Astrocyte (in vitro differentiated cells and primary cell): Measurements from ENCODE around the gene CCDC181. TPM values are rescaled to one million over a fixed set of nuclear protein-coding genes. Genes with fewer than 3 reads are reported as not detected.
"Not testable (repeated sequence)": the region's sequence is repeated elsewhere in the genome, so short reads cannot be mapped to it uniquely, and the experiment has no call there.

Experiments used
- DNase-seq: peaks from one replicate; pipeline ENCODE4 v3.0.0-alpha.2; 2010; ENCODE audit warnings: low read depth
- FAIRE-seq: peaks from 2 replicates; lab custom pipeline; 2011; peaks lifted over from hg19 to GRCh38; lab: Jason Lieb, UNC
- H2AFZ ChIP-seq: 2 replicates; pipeline ENCODE4 v1.6.0; 2012; ENCODE audit warnings: low read depth, low read length, inconsistent platforms
- H3K27ac ChIP-seq: 2 replicates; pipeline ENCODE4 v1.5.1; 2011; ENCODE audit warnings: low read depth, low read length, inconsistent platforms
- H3K27me3 ChIP-seq: 2 replicates; pipeline ENCODE4 v1.6.0; 2011; ENCODE audit warnings: low read length, inconsistent platforms; ENCODE audit not compliant: insufficient read depth
- H3K36me3 ChIP-seq: 2 replicates; pipeline ENCODE4 v1.5.1; 2011; ENCODE audit warnings: low read length, inconsistent platforms; ENCODE audit not compliant: insufficient read depth
- H3K4me1 ChIP-seq: 2 replicates; pipeline ENCODE4 v1.5.1; 2011; ENCODE audit warnings: low read length, inconsistent platforms; ENCODE audit not compliant: insufficient read depth
- H3K4me2 ChIP-seq: 2 replicates; pipeline ENCODE4 v1.6.0; 2012; ENCODE audit warnings: low read length, inconsistent platforms
- H3K4me3 ChIP-seq: 2 replicates; pipeline ENCODE4 v1.5.1; 2011; ENCODE audit warnings: low read depth, mild to moderate bottlenecking, low read length, inconsistent platforms; ENCODE audit not compliant: insufficient read depth
- H3K79me2 ChIP-seq: 2 replicates; pipeline ENCODE4 v1.6.0; 2012; ENCODE audit warnings: mild to moderate bottlenecking, low read length, inconsistent platforms; ENCODE audit not compliant: insufficient read depth
- H3K9ac ChIP-seq: 2 replicates; pipeline ENCODE4 v1.6.0; 2012; ENCODE audit warnings: mild to moderate bottlenecking, low read length, inconsistent platforms
- H3K9me3 ChIP-seq: 2 replicates; pipeline ENCODE4 v1.5.1; 2012; ENCODE audit warnings: low read depth, mild to moderate bottlenecking, low read length, inconsistent platforms; ENCODE audit not compliant: insufficient read depth
- H4K20me1 ChIP-seq: 2 replicates; pipeline ENCODE4 v1.6.0; 2012; ENCODE audit warnings: low read length, inconsistent platforms; ENCODE audit not compliant: insufficient read depth
- H3K27ac Mint-ChIP-seq: one replicate; pipeline ENCODE4 v1.8.0; 2021; ENCODE audit warnings: mild to moderate bottlenecking, mixed read lengths; ENCODE audit not compliant: unreplicated experiment
- H3K27me3 Mint-ChIP-seq: one replicate; pipeline ENCODE4 v1.8.0; 2021; ENCODE audit warnings: low read depth, mixed read lengths; ENCODE audit not compliant: unreplicated experiment
- H3K36me3 Mint-ChIP-seq: one replicate; pipeline ENCODE4 v1.8.0; 2021; ENCODE audit warnings: low read depth, mixed read lengths; ENCODE audit not compliant: unreplicated experiment
- H3K4me1 Mint-ChIP-seq: one replicate; pipeline ENCODE4 v1.8.0; 2021; ENCODE audit warnings: low read depth, mixed read lengths; ENCODE audit not compliant: unreplicated experiment
- H3K4me3 Mint-ChIP-seq: one replicate; pipeline ENCODE4 v1.8.0; 2021; ENCODE audit warnings: mild to moderate bottlenecking, moderate library complexity, mixed read lengths; ENCODE audit not compliant: unreplicated experiment
- H3K9me3 Mint-ChIP-seq: one replicate; pipeline ENCODE4 v1.8.0; 2021; ENCODE audit warnings: mild to moderate bottlenecking, mixed read lengths; ENCODE audit not compliant: unreplicated experiment
- EZH2 ChIP-seq: IDR thresholded peaks from 2 replicates; pipeline ENCODE4 v1.6.1; 2012; ENCODE audit warnings: mild to moderate bottlenecking, low read length, inconsistent platforms; ENCODE audit not compliant: insufficient read depth
- total RNA-seq: library from RNA; stranded (reverse); gene quantifications from 2 replicates; pipeline ENCODE4 v1.2.1, GENCODE V29; 2021
- TF ChIP-seq, protein P1 (sequence below): IDR thresholded peaks from 2 replicates; pipeline ENCODE4 v1.5.1; 2011; ENCODE audit warnings: low read depth, mild to moderate bottlenecking, inconsistent platforms, low read length, moderate library complexity; ENCODE audit not compliant: insufficient read depth

Gene CCDC181
- total RNA-seq, 1 donor from 2014 or later, result 1.5 TPM

DNA sequence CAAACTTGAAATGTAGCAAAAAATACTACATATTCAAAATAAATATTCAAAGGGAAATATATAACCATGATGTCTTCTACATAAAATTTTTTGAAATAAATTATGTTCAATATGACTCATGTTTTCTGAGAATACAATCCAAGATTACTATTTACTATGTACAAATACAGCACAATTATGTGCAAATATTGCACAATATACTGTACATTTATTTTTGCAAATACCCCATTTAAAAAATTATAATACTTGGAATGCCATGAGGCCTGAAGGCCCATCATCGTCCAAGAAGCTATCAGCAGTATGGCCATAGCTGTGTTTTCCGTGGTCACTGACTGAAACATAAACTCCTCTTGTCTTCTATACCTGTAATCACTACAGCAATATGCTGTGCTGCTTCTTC lies 12.3 kb downstream of the CCDC181 start:
- no peak overlapping the region for H3K4me3 Mint-ChIP-seq
- H3K36me3 ChIP-seq, result no peaks in the 10 kb centered on the region
- no peak for FAIRE-seq

DNA sequence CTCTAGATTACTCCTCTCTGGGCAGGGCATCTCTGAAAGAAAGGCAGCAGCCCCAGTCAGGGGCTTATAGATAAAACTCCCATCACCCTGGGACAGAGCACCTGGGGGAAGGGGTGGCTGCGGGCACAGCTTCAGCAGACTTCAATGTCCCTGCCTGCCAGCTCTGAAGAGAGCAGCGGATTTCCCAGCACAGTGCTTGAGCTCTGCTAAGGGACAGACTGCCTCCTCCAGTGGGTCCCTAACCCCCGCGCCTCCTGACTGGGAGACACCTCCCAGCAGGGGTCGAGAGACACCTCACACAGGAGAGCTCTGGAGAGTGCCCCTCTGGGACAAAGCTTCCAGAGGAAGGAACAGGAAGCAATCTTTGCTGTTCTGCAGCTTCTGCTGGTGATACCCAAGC lies 18.9 kb downstream of the CCDC181 start:
- H3K79me2 ChIP-seq, H4K20me1 ChIP-seq, H3K4me3 Mint-ChIP-seq, H3K9me3 ChIP-seq, H3K9ac ChIP-seq, H3K4me1 Mint-ChIP-seq, H3K36me3 Mint-ChIP-seq, H3K27me3 ChIP-seq, DNase-seq, H3K36me3 ChIP-seq, H3K4me2 ChIP-seq, FAIRE-seq, H2AFZ ChIP-seq, H3K27me3 Mint-ChIP-seq, H3K27ac Mint-ChIP-seq, H3K4me3 ChIP-seq, H3K27ac ChIP-seq, H3K4me1 ChIP-seq: not testable (repeated sequence)
- peaks cover 29% of the 10 kb centered on the region for H3K9me3 Mint-ChIP-seq

More for the DNA sequence above, 12.3 kb downstream of the CCDC181 start:
- H3K27me3 ChIP-seq, result no peaks in the 10 kb centered on the region
- DNase-seq, result no peak
- H3K4me1 ChIP-seq, result no peaks in the 10 kb centered on the region
- no peaks in the 10 kb centered on the region for H3K9me3 ChIP-seq
- H3K4me3 ChIP-seq, result no peak overlapping the region
- H4K20me1 ChIP-seq, result no peaks in the 10 kb centered on the region
- no peaks in the 10 kb centered on the region for H3K79me2 ChIP-seq
- Mint-ChIP-seq H3K4me1 (no peaks in the 10 kb centered on the region), H3K9me3 (peaks cover 11% of the 10 kb centered on the region), H3K27ac (no peak overlapping the region), H3K36me3 (peaks cover 3% of the 10 kb centered on the region), H3K27me3 (no peaks in the 10 kb centered on the region)
- H3K27ac ChIP-seq, result no peak overlapping the region
- H2AFZ ChIP-seq, result no peak overlapping the region
- H3K4me2 ChIP-seq, result no peak overlapping the region
- TF ChIP-seq, protein P1, sequence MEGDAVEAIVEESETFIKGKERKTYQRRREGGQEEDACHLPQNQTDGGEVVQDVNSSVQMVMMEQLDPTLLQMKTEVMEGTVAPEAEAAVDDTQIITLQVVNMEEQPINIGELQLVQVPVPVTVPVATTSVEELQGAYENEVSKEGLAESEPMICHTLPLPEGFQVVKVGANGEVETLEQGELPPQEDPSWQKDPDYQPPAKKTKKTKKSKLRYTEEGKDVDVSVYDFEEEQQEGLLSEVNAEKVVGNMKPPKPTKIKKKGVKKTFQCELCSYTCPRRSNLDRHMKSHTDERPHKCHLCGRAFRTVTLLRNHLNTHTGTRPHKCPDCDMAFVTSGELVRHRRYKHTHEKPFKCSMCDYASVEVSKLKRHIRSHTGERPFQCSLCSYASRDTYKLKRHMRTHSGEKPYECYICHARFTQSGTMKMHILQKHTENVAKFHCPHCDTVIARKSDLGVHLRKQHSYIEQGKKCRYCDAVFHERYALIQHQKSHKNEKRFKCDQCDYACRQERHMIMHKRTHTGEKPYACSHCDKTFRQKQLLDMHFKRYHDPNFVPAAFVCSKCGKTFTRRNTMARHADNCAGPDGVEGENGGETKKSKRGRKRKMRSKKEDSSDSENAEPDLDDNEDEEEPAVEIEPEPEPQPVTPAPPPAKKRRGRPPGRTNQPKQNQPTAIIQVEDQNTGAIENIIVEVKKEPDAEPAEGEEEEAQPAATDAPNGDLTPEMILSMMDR, result no peak
- no peak for TF ChIP-seq EZH2
- H3K9ac ChIP-seq, result no peak overlapping the region

DNA sequence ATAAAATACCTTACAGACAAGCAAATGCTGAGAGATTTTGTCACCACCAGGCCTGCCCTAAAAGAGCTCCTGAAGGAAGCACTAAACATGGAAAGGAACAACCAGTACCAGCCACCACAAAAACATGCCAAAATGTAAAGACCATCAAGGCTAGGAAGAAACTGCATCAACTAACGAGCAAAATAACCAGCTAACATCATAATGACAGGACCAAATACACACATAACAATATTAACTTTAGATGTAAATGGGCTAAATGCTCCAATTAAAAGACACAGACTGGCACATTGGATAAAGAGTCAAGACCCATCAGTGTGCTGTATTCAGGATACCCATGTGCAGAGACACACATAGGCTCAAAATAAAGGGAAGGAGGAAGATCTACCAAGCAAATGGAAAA lies 24.7 kb downstream of the CCDC181 start:
- H3K27ac ChIP-seq, H3K79me2 ChIP-seq, H2AFZ ChIP-seq, H3K9ac ChIP-seq, H3K36me3 ChIP-seq, FAIRE-seq, H3K4me3 ChIP-seq, H3K27me3 Mint-ChIP-seq, H3K27ac Mint-ChIP-seq, H3K27me3 ChIP-seq, H4K20me1 ChIP-seq, H3K4me2 ChIP-seq, H3K4me3 Mint-ChIP-seq, H3K9me3 ChIP-seq, H3K4me1 Mint-ChIP-seq, DNase-seq, H3K4me1 ChIP-seq: not testable (repeated sequence)
- peaks cover 19% of the 10 kb centered on the region for H3K36me3 Mint-ChIP-seq
- H3K9me3 Mint-ChIP-seq, result peaks cover 25% of the 10 kb centered on the region

GRCh38 chr1:169395955-169396354 lies 31.3 kb downstream of the CCDC181 start:
- peaks cover 32% of the 10 kb centered on the region for H3K36me3 Mint-ChIP-seq
- no peak overlapping the region for H2AFZ ChIP-seq
- no peak overlapping the region for H3K27ac ChIP-seq
- peaks cover 5% of the 10 kb centered on the region for H3K4me1 Mint-ChIP-seq
- no peaks in the 10 kb centered on the region for H3K9me3 Mint-ChIP-seq
- no peak overlapping the region for H3K4me3 Mint-ChIP-seq
- H3K27ac Mint-ChIP-seq, result no peak overlapping the region
- H3K9ac ChIP-seq, result no peak overlapping the region
- H3K4me2 ChIP-seq, result no peak overlapping the region
- TF ChIP-seq, protein P1, result no peak
- no peak for TF ChIP-seq EZH2
- H4K20me1 ChIP-seq, result no peaks in the 10 kb centered on the region
- H3K27me3 Mint-ChIP-seq, result no peaks in the 10 kb centered on the region
- H3K9me3 ChIP-seq, result peaks cover 2% of the 10 kb centered on the region
- H3K4me1 ChIP-seq, result no peaks in the 10 kb centered on the region
- no peak for DNase-seq
- FAIRE-seq, result no peak
- H3K27me3 ChIP-seq, result no peaks in the 10 kb centered on the region
- H3K79me2 ChIP-seq, result no peaks in the 10 kb centered on the region
- peaks cover 21% of the 10 kb centered on the region for H3K36me3 ChIP-seq
- H3K4me3 ChIP-seq, result no peak overlapping the region
